MCF 10A (cell line): ENCODE data around the gene PPP1R37. TPM values are rescaled to one million over a fixed set of nuclear protein-coding genes. Genes with fewer than 3 reads are reported as not detected.
"Not testable (repeated sequence)": the region's sequence is repeated elsewhere in the genome, so short reads cannot be mapped to it uniquely, and the experiment has no call there.

Experiments
- BruUV-seq: library from RNA; stranded (reverse); fragments of 400-500 nt; replicated peaks from 2 replicates; lab custom pipeline; 2021; lab: Mats Ljungman, UMichigan
- CTCF ChIA-PET: fragments of 300-600 bp; sonication (Branson Sonifier 250); formaldehyde crosslinking; extraction: SDS; loops from one replicate; lab custom pipeline; 2021; ENCODE audit warnings: antibody characterized with exemption, inconsistent platforms; lab: Yijun Ruan, JAX
- POLR2A ChIA-PET: fragments of 300-600, 350-650 bp; sonication (Branson Sonifier 250); formaldehyde crosslinking; extraction: SDS; loops from one replicate; lab custom pipeline; 2020; ENCODE audit warnings: antibody characterized with exemption, inconsistent platforms; lab: Yijun Ruan, JAX
- DNase-seq: peaks from one replicate; pipeline ENCODE4 v3.0.0-alpha.2; 2018; ENCODE audit not compliant: unreplicated experiment
- H3K27ac Mint-ChIP-seq: one replicate; pipeline ENCODE4 v1.8.0; 2022; ENCODE audit warnings: mild to moderate bottlenecking, low read depth, mixed read lengths; ENCODE audit not compliant: unreplicated experiment
- H3K27me3 Mint-ChIP-seq: one replicate; pipeline ENCODE4 v1.8.0; 2022; ENCODE audit warnings: mixed read lengths; ENCODE audit not compliant: insufficient read depth, unreplicated experiment
- H3K36me3 Mint-ChIP-seq: one replicate; pipeline ENCODE4 v1.8.0; 2022; ENCODE audit warnings: mild to moderate bottlenecking, moderate library complexity, mixed read lengths; ENCODE audit not compliant: insufficient read depth, unreplicated experiment
- H3K4me1 Mint-ChIP-seq: one replicate; pipeline ENCODE4 v1.8.0; 2022; ENCODE audit warnings: mixed read lengths; ENCODE audit not compliant: insufficient read depth, unreplicated experiment
- H3K4me3 Mint-ChIP-seq: one replicate; pipeline ENCODE4 v1.8.0; 2022; ENCODE audit warnings: mild to moderate bottlenecking, moderate library complexity, mixed read lengths; ENCODE audit not compliant: unreplicated experiment
- H3K9me3 Mint-ChIP-seq: one replicate; pipeline ENCODE4 v1.8.0; 2022; ENCODE audit warnings: mixed read lengths; ENCODE audit not compliant: unreplicated experiment
- CTCF ChIP-seq: fragments of 200-600 bp; IDR thresholded peaks from one replicate; pipeline ENCODE4 v1.8.0; 2022; ENCODE audit warnings: antibody characterized with exemption, mild to moderate bottlenecking; ENCODE audit not compliant: unreplicated experiment
- intact Hi-C: fragments of 100-400 bp; cut with micrococcal nuclease; formaldehyde crosslinking; loops from 2 replicates; pipeline ENCODE4 v1.14.1; 2022
- total RNA-seq: library from RNA; stranded (reverse); gene quantifications from 2 replicates; pipeline ENCODE4 v1.2.3, GENCODE V29; 2022

The PPP1R37 gene
- total RNA-seq, 1 experiment from 2014 or later: 22.0 TPM

- DNase-seq: no peak
- POLR2A ChIA-PET: no interaction called here
- no peaks in the 10 kb centered on the region for H3K27me3 Mint-ChIP-seq
- no peak for TF ChIP-seq CTCF
- H3K36me3 Mint-ChIP-seq: peaks cover 6% of the 10 kb centered on the region
- no peak overlapping the region for H3K27ac Mint-ChIP-seq
- H3K9me3 Mint-ChIP-seq: no peaks in the 10 kb centered on the region
- H3K4me3 Mint-ChIP-seq: no peak overlapping the region
- intact Hi-C loops: no loop called here
- no TSS peak for BruUV-seq
- peaks cover 35% of the 10 kb centered on the region for H3K4me1 Mint-ChIP-seq
- CTCF ChIA-PET: interaction anchor here (0.5 to 1.9 kb wide), 2 partner anchors 23 to 505 kb away, joined by 3 to 7 read pairs; no protein-coding TSS in a partner anchor
These were observed 9.5 kb downstream of the PPP1R37 start for GRCh38 chr19:45102481-45102880.

- intact Hi-C loops: no loop called here
- no TSS peak for BruUV-seq
- H3K27me3 Mint-ChIP-seq: no peaks in the 10 kb centered on the region
- no peak overlapping the region for H3K27ac Mint-ChIP-seq
- TF ChIP-seq CTCF: no peak
- POLR2A ChIA-PET: interaction anchor here (0.8 kb wide), 1 partner anchor 8 kb away, joined by 3 read pairs; no protein-coding TSS in a partner anchor
- H3K9me3 Mint-ChIP-seq: no peaks in the 10 kb centered on the region
- H3K4me3 Mint-ChIP-seq: no peak overlapping the region
- CTCF ChIA-PET: interaction anchor here (1.9 kb wide), 1 partner anchor 22 kb away, joined by 7 read pairs; no protein-coding TSS in a partner anchor
- peaks cover 6% of the 10 kb centered on the region for H3K36me3 Mint-ChIP-seq
- DNase-seq: no peak
- peaks cover 29% of the 10 kb centered on the region for H3K4me1 Mint-ChIP-seq
These were observed 10.2 kb downstream of the PPP1R37 start for GRCh38 chr19:45103156-45103507.

GRCh38 chr19:45103508-45104319 lies 10.7 kb downstream of the PPP1R37 start:
- intact Hi-C loops: no loop called here
- Mint-ChIP-seq H3K27me3 (no peaks in the 10 kb centered on the region), H3K36me3 (peaks cover 6% of the 10 kb centered on the region), H3K4me3 (no peak overlapping the region), H3K27ac (no peak overlapping the region), H3K9me3 (no peaks in the 10 kb centered on the region), H3K4me1 (peaks cover 23% of the 10 kb centered on the region)
- CTCF ChIA-PET: interaction anchor here (0.6 to 1.9 kb wide), 2 partner anchors 22 to 201 kb away, joined by 5 to 7 read pairs; no protein-coding TSS in a partner anchor
- TF ChIP-seq CTCF: no peak
- POLR2A ChIA-PET: interaction anchor here (0.8 kb wide), 1 partner anchor 9 kb away, joined by 3 read pairs; no protein-coding TSS in a partner anchor
- no TSS peak for BruUV-seq
- DNase-seq: no peak

- H3K4me3 Mint-ChIP-seq: no peak overlapping the region
- intact Hi-C loops: no loop called here
- H3K27me3 Mint-ChIP-seq: no peaks in the 10 kb centered on the region
- CTCF ChIA-PET: interaction anchor here (0.6 kb wide), 1 partner anchor 202 kb away, joined by 5 read pairs; no protein-coding TSS in a partner anchor
- no peaks in the 10 kb centered on the region for H3K9me3 Mint-ChIP-seq
- no peak for TF ChIP-seq CTCF
- no TSS peak for BruUV-seq
- peaks cover 12% of the 10 kb centered on the region for H3K4me1 Mint-ChIP-seq
- POLR2A ChIA-PET: interaction anchor here (1.0 kb wide), 1 partner anchor 12 kb away, joined by 3 read pairs; no protein-coding TSS in a partner anchor
- H3K36me3 Mint-ChIP-seq: peaks cover 6% of the 10 kb centered on the region
- H3K27ac Mint-ChIP-seq: no peak overlapping the region
- DNase-seq: no peak
These were observed 11.8 kb downstream of the PPP1R37 start for GRCh38 chr19:45104658-45105349.

GRCh38 chr19:45106363-45106762 lies 13.4 kb downstream of the PPP1R37 start:
- H3K36me3 Mint-ChIP-seq, intact Hi-C loops, DNase-seq, H3K27me3 Mint-ChIP-seq, H3K9me3 Mint-ChIP-seq, BruUV-seq, H3K27ac Mint-ChIP-seq, POLR2A ChIA-PET, CTCF ChIA-PET, H3K4me3 Mint-ChIP-seq: not testable (repeated sequence)
- peaks cover 12% of the 10 kb centered on the region for H3K4me1 Mint-ChIP-seq
